ENCODE measurements around the gene CCDC73. TPM values are rescaled to one million over a fixed set of nuclear protein-coding genes. Genes with fewer than 3 reads are reported as not detected.

Gene CCDC73
- total and polyA plus RNA-seq, 10 of the 15 experiments (the other 5 are each of a cell fraction or from before 2014, with no cell fraction given), result 0.05 to 0.57 (median 0.14) TPM

GRCh38 chr11:32829680-32830412 lies 35.4 kb upstream of the CCDC73 start, which contains the start of gene PRRG4 (continued):
- TF ChIP-seq CEBPZ (IDR thresholded peaks at IDR 0.05; ENCODE audit: low read depth, low read length) (no peak), RBBP5 (conservative IDR thresholded peaks at IDR 0.05) (no peak), E4F1 (IDR thresholded peaks at IDR 0.05; ENCODE audit: borderline replicate concordance, partially characterized antibody) (no peak), HDAC2 (IDR thresholded peaks at IDR 0.05) (no peak), LARP7 (IDR thresholded peaks at IDR 0.05) (peak; percentile 91), CBX5 (IDR thresholded peaks at IDR 0.05; ENCODE audit: low read depth) (no peak), ZNF384 (IDR thresholded peaks at IDR 0.05; ENCODE audit: borderline replicate concordance, low read depth, low read length) (no peak), POLR2A (IDR thresholded peaks at IDR 0.05; ENCODE audit: low read depth, low read length) (peak; percentile 72), TARDBP (IDR thresholded peaks at IDR 0.05; ENCODE audit: borderline replicate concordance) (no peak), EP300 (IDR thresholded peaks at IDR 0.05; ENCODE audit: borderline replicate concordance in 1 of 2, control insufficient read depth in 1 of 2, low read depth in 2 of 2, low read length in 2 of 2) (no peak), ELK1 (IDR thresholded peaks at IDR 0.05; ENCODE audit: low read depth, low read length) (no peak), CREB1 (IDR thresholded peaks at IDR 0.05; ENCODE audit: low read depth) (no peak), ZNF217 (IDR thresholded peaks at IDR 0.05) (peak; percentile 70; the same call in 1 of the 2 replicates), MYB (IDR thresholded peaks at IDR 0.05; ENCODE audit: borderline replicate concordance, low read depth, low read length) (no peak), IRF5 (IDR thresholded peaks at IDR 0.05; ENCODE audit: borderline replicate concordance) (no peak), MEF2B (IDR thresholded peaks at IDR 0.05; ENCODE audit: partially characterized antibody, poor library complexity, severe bottlenecking) (peak; percentile 6), REST (IDR thresholded peaks at IDR 0.05; ENCODE audit: low read depth, low read length) (no peak), IRF4 (IDR thresholded peaks at IDR 0.05; ENCODE audit: low read depth, low read length) (no peak)

All from GM12878 (cell line).